ENCODE measurements around the gene COPZ2. TPM values are rescaled to one million over a fixed set of nuclear protein-coding genes. Genes with fewer than 3 reads are reported as not detected.
A peak's percentile ranks its signal among the peaks of the same experiment; 100 is the strongest.
"Not testable (repeated sequence)": the region's sequence is repeated elsewhere in the genome, so short reads cannot be mapped to it uniquely, and the experiment has no call there.

The COPZ2 gene
- total and polyA plus RNA-seq, 3 donors from 2014 or later: 13.2 to 47.6 (median 14.7) TPM

DNA sequence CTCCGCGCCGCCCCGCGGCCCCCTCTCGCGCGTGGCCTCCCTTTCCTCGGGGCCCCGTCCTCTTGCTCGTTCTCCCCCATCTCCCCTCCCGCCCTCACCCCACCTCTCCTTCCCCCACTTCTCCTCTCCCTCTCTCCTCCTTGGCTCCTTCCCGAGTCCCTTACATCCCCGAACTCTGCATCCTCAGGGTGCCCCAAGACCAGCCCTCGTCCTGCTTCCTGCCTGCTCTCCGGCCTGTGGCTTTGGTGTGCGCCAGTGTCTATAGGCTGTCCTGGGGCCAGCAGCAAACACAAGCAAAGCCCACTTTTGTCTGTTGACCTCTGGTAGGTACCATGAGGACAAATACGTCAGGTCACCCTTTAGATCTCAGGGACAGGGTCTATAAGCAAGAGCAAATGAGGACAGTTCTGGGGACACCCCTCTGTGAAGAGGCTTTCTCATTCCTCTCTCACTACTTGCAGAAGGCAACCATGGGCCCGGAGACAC is 284 bp upstream of the COPZ2 start:
- peaks cover 9% of the 10 kb centered on the region for H3K4me1 ChIP-seq
- intact Hi-C loops (cut with DNase I; ENCODE audit: low total_unique reads): loop anchor here (5.0 kb wide), 1 partner anchor 34 kb away; no protein-coding TSS in a partner anchor
- H3K27ac ChIP-seq: no peak overlapping the region
- H3K36me3 ChIP-seq (ENCODE audit: low read depth, missing control alignments): no peaks in the 10 kb centered on the region
- peak overlapping the region in 1 of 2 donors; percentile 61 for H3K4me3 ChIP-seq
- H3K9me3 ChIP-seq: no peaks in the 10 kb centered on the region
- WGBS, 2 donors: 11 to 18% methylated on average over 7 to 18 of the region's 19 CpGs
- no peaks in the 10 kb centered on the region for H3K27me3 ChIP-seq
- TF ChIP-seq POLR2A (IDR thresholded peaks at IDR 0.05): no peak
- TF ChIP-seq, protein P1, sequence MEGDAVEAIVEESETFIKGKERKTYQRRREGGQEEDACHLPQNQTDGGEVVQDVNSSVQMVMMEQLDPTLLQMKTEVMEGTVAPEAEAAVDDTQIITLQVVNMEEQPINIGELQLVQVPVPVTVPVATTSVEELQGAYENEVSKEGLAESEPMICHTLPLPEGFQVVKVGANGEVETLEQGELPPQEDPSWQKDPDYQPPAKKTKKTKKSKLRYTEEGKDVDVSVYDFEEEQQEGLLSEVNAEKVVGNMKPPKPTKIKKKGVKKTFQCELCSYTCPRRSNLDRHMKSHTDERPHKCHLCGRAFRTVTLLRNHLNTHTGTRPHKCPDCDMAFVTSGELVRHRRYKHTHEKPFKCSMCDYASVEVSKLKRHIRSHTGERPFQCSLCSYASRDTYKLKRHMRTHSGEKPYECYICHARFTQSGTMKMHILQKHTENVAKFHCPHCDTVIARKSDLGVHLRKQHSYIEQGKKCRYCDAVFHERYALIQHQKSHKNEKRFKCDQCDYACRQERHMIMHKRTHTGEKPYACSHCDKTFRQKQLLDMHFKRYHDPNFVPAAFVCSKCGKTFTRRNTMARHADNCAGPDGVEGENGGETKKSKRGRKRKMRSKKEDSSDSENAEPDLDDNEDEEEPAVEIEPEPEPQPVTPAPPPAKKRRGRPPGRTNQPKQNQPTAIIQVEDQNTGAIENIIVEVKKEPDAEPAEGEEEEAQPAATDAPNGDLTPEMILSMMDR (IDR thresholded peaks at IDR 0.05): no peak
- no peak for DNase-seq

DNA sequence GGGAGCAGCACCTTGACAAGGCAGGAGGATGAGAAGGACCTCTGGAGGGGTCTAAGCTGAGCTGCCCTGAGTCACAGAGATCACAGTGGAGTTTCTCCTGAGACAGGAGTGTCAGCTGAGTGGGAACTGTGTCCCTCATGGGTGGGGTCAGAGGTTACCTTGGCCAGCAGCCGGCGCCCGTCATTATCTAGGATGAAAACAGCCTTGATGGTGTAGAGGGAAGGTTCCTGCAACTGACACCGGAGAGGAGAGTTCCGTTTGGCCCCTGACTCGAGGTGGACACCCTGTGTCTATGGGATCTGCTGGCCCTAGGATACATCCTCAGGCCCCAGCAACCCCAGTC is 933 bp downstream of the COPZ2 start:
- Histone ChIP-seq H3K27ac (peak overlapping the region in 1 of 2 donors; percentile 23), H3K36me3 (ENCODE audit: low read depth, missing control alignments) (no peaks in the 10 kb centered on the region), H3K9me3 (no peaks in the 10 kb centered on the region), H3K4me1 (peaks cover 9% of the 10 kb centered on the region), H3K4me3 (peak overlapping the region; percentile 61 to 74), H3K27me3 (no peaks in the 10 kb centered on the region)
- intact Hi-C loops (cut with DNase I; ENCODE audit: low total_unique reads): loop anchor here (5.0 kb wide), 1 partner anchor 36 kb away; no protein-coding TSS in a partner anchor
- DNase-seq: no peak
- TF ChIP-seq POLR2A (IDR thresholded peaks at IDR 0.05): no peak
- WGBS, 2 donors: 5 to 25% methylated on average over 6 of the region's 6 CpGs

DNA sequence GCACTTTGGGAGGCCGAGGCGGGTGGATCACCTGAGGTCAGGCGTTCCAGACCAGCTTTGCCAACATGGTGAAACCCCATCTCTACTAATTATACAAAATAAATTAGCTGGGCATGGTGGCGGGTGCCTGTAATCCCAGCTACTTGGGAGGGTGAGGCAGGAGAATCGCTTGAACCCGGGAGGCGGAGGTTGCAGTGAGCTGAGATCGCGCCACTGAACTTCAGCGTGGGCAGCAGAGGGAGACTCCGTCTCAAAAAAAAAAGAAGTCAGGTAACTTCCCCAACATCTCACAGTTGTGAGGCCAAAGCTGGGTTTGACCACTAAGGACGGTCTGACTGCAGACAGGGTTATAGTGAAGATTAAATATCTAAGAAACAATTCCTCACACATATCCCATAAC is 2.9 kb downstream of the COPZ2 start:
- H3K27me3 ChIP-seq; H3K36me3 ChIP-seq (ENCODE audit: low read depth, missing control alignments); DNase-seq; H3K4me1 ChIP-seq; H3K4me3 ChIP-seq; H3K27ac ChIP-seq; H3K9me3 ChIP-seq: not testable (repeated sequence)
- 88 to 89% methylated on average over 12 of the region's 12 CpGs for WGBS, 2 donors
- intact Hi-C loops (cut with DNase I; ENCODE audit: low total_unique reads): loop anchor here (5.0 kb wide), 1 partner anchor 38 kb away; no protein-coding TSS in a partner anchor

GRCh38 chr17:48031966-48032365 is 5.6 kb downstream of the COPZ2 start:
- Histone ChIP-seq H3K4me3 (no peak overlapping the region), H3K9me3 (no peaks in the 10 kb centered on the region), H3K27ac (no peak overlapping the region), H3K36me3 (ENCODE audit: low read depth, missing control alignments) (no peaks in the 10 kb centered on the region), H3K4me1 (peaks cover 7% of the 10 kb centered on the region), H3K27me3 (no peaks in the 10 kb centered on the region)
- TF ChIP-seq, protein P1 (IDR thresholded peaks at IDR 0.05): no peak
- TF ChIP-seq POLR2A (IDR thresholded peaks at IDR 0.05): no peak
- WGBS, 2 donors: 91 to 92% methylated on average over 6 of the region's 6 CpGs
- intact Hi-C loops (cut with DNase I; ENCODE audit: low total_unique reads): no loop called here
- DNase-seq: no peak

GRCh38 chr17:48030531-48030930 is 7.1 kb downstream of the COPZ2 start:
- Histone ChIP-seq H3K4me3 (no peak overlapping the region), H3K9me3 (no peaks in the 10 kb centered on the region), H3K4me1 (peaks cover 15% of the 10 kb centered on the region), H3K27ac (no peak overlapping the region), H3K27me3 (no peaks in the 10 kb centered on the region), H3K36me3 (ENCODE audit: low read depth, missing control alignments) (no peaks in the 10 kb centered on the region)
- intact Hi-C loops (cut with DNase I; ENCODE audit: low total_unique reads): no loop called here
- TF ChIP-seq, protein P1 (IDR thresholded peaks at IDR 0.05): no peak
- TF ChIP-seq POLR2A (IDR thresholded peaks at IDR 0.05): no peak
- 42 to 60% methylated on average over 5 of the region's 5 CpGs for WGBS, 2 donors
- DNase-seq: no peak

GRCh38 chr17:48028736-48029135 is 8.9 kb downstream of the COPZ2 start:
- no peak for DNase-seq
- no peak for TF ChIP-seq POLR2A (IDR thresholded peaks at IDR 0.05)
- TF ChIP-seq, protein P1 (IDR thresholded peaks at IDR 0.05): no peak
- intact Hi-C loops (cut with DNase I; ENCODE audit: low total_unique reads): no loop called here
- Histone ChIP-seq H3K9me3 (no peaks in the 10 kb centered on the region), H3K4me1 (peaks cover 27% of the 10 kb centered on the region), H3K36me3 (ENCODE audit: low read depth, missing control alignments) (no peaks in the 10 kb centered on the region), H3K27me3 (no peaks in the 10 kb centered on the region), H3K27ac (no peak overlapping the region), H3K4me3 (no peak overlapping the region)
- 73 to 75% methylated on average over 1 of the region's 1 CpG for WGBS, 2 donors

Data from testis (tissue), 3 donors.